HCT116 (cell line): ENCODE data around the gene PTCD1. TPM values are rescaled to one million over a fixed set of nuclear protein-coding genes. Genes with fewer than 3 reads are reported as not detected.

Experiments
- ATAC-seq: fragments of 200-7000 bp; cut with Tn5 transposase; 2 replicates; pipeline ENCODE4 v1.9.1; 2020; ENCODE audit warnings: mild to moderate bottlenecking, moderate library complexity
- BruUV-seq: library from RNA; stranded (reverse); fragments of 400-500 nt; replicated peaks from 2 replicates; lab custom pipeline; 2021; lab: Mats Ljungman, UMichigan
- CTCF ChIA-PET: fragments of 300-600 bp; sonication (Branson Sonifier 250); formaldehyde crosslinking; loops from one replicate; lab custom pipeline; 2021; ENCODE audit warnings: antibody characterized with exemption; lab: Charles Lee
- POLR2A ChIA-PET: fragments of 300-600, 350-600 bp; sonication (Branson Sonifier 250); formaldehyde crosslinking; loops from one replicate; lab custom pipeline; 2021; ENCODE audit warnings: antibody characterized with exemption; lab: Charles Lee
- RAD21 ChIA-PET, 2 experiments: fragments of 300-600 bp; sonication (Branson Sonifier 250); formaldehyde crosslinking; loops; one replicate each; lab custom pipeline; 2023; ENCODE audit warnings: low total read pairs in 2 of 2; ENCODE audit not compliant: uncharacterized antibody in 2 of 2, unreplicated experiment in 2 of 2, low non-redundant PET in 1 of 2; lab: Charles Lee
- DNase-seq: peaks from one replicate; pipeline ENCODE4 v3.0.0-alpha.2; 2010; ENCODE audit warnings: low read depth, low spot score
- H2AFZ ChIP-seq: fragments of 200-600 bp; shearing (Covaris generic), sonication (generic); 2 replicates; pipeline ENCODE4 v1.6.1; 2017; ENCODE audit warnings: low read depth, mixed run types, mixed read lengths, antibody characterized with exemption, low read length; ENCODE audit not compliant: poor library complexity, severe bottlenecking
- H3K27ac ChIP-seq: 2 replicates; pipeline ENCODE4 v1.5.1; 2012; ENCODE audit warnings: low read depth, low read length
- H3K27me3 ChIP-seq: fragments of 200-600 bp; sonication (generic); 2 replicates; pipeline ENCODE4 v1.6.1; 2016; ENCODE audit warnings: mixed run types, low read length, mixed read lengths; ENCODE audit not compliant: insufficient read depth
- H3K36me3 ChIP-seq, 2 experiments: fragments of 200-500 bp in 1 of 2; fragments of 200-600 bp in 1 of 2; sonication (Bioruptor generic) in 1 of 2; sonication (generic) in 1 of 2; 2 replicates each; pipeline versions ENCODE4 v1.5.1 to v1.6.1; 2014 to 2016; ENCODE audit warnings: low read length in 2 of 2, inconsistent platforms in 1 of 2, mixed read lengths in 1 of 2, mixed run types in 1 of 2; ENCODE audit not compliant: insufficient read depth in 2 of 2, control insufficient read depth in 1 of 2
- H3K4me1 ChIP-seq, 2 experiments: fragments of 200-600 bp in 1 of 2; sonication (generic) in 1 of 2; 2 replicates each; pipeline versions ENCODE4 v1.5.1 to v1.6.1; 2012 to 2017; ENCODE audit warnings: low read length in 2 of 2, inconsistent platforms in 1 of 2, mild to moderate bottlenecking in 1 of 2, mixed read lengths in 1 of 2, mixed run types in 1 of 2, moderate library complexity in 1 of 2; ENCODE audit not compliant: insufficient read depth in 2 of 2, control insufficient read depth in 1 of 2
- H3K4me2 ChIP-seq: fragments of 200-600 bp; sonication (generic); 2 replicates; pipeline ENCODE4 v1.6.1; 2017; ENCODE audit warnings: mixed run types, low read length, mixed read lengths
- H3K4me3 ChIP-seq, 2 experiments: fragments of 200-600 bp in 1 of 2; sonication (generic) in 1 of 2; replicated peaks in 1 of 2; 2 replicates each; pipeline ENCODE4 v1.5.1; 2011 to 2016; ENCODE audit warnings: low read length in 2 of 2, control low read depth in 1 of 2, low read depth in 1 of 2, mild to moderate bottlenecking in 1 of 2, mixed read lengths in 1 of 2, mixed run types in 1 of 2
- H3K79me2 ChIP-seq: fragments of 200-600 bp; sonication (generic); 2 replicates; pipeline ENCODE4 v1.6.1; 2017; ENCODE audit warnings: mild to moderate bottlenecking, mixed run types, low read length, moderate library complexity, mixed read lengths; ENCODE audit not compliant: insufficient read depth
- H3K9ac ChIP-seq: fragments of 200-600 bp; sonication (generic); 2 replicates; pipeline ENCODE4 v1.6.1; 2016; ENCODE audit warnings: low read length, mixed read lengths
- H3K9me2 ChIP-seq: fragments of 200-600 bp; sonication (generic), shearing (Covaris generic); 2 replicates; pipeline ENCODE4 v1.6.1; 2017; ENCODE audit warnings: mixed run types, mild to moderate bottlenecking, moderate library complexity; ENCODE audit not compliant: insufficient read depth
- H3K9me3 ChIP-seq, 2 experiments: fragments of 200-500 bp in 1 of 2; fragments of 200-600 bp in 1 of 2; sonication (Bioruptor generic) in 1 of 2; sonication (generic) in 1 of 2; 2 replicates each; pipeline ENCODE4 v1.6.1; 2014 to 2017; ENCODE audit warnings: low read length in 2 of 2, mixed read lengths in 2 of 2, inconsistent platforms in 1 of 2, low read depth in 1 of 2, mild to moderate bottlenecking in 1 of 2, mixed run types in 1 of 2, moderate library complexity in 1 of 2; ENCODE audit not compliant: control insufficient read depth in 1 of 2, insufficient read depth in 1 of 2
- H4K20me1 ChIP-seq: fragments of 200-600 bp; sonication (generic), shearing (Covaris generic); 2 replicates; pipeline ENCODE4 v1.6.1; 2017; ENCODE audit warnings: mixed run types, mild to moderate bottlenecking, moderate library complexity; ENCODE audit not compliant: insufficient read depth
- CBX3 ChIP-seq: IDR thresholded peaks from 2 replicates; pipeline ENCODE4 v1.6.1; 2012; ENCODE audit warnings: low read depth
- CEBPB ChIP-seq: IDR thresholded peaks from 2 replicates; pipeline ENCODE4 v1.6.1; 2012; ENCODE audit warnings: low read depth
- CTCF ChIP-seq, 3 experiments: fragments of 200-600 bp in 1 of 3; sonication (generic) in 1 of 3; IDR thresholded peaks in 2 of 3; conservative IDR thresholded peaks in 1 of 3; 2 replicates each; pipeline ENCODE4 v1.5.1; 2012 to 2017; ENCODE audit warnings: low read depth in 2 of 3, low read length in 2 of 3, antibody characterized with exemption in 1 of 3, borderline replicate concordance in 1 of 3, control low read depth in 1 of 3, mild to moderate bottlenecking in 1 of 3, mixed read lengths in 1 of 3, mixed run types in 1 of 3, moderate library complexity in 1 of 3; ENCODE audit not compliant: insufficient read depth in 1 of 3
- EGR1 ChIP-seq: IDR thresholded peaks from 2 replicates; pipeline ENCODE4 v1.6.1; 2012; ENCODE audit warnings: low read depth
- ELF1 ChIP-seq: IDR thresholded peaks from 2 replicates; pipeline ENCODE4 v1.6.1; 2012; ENCODE audit warnings: low read depth, borderline replicate concordance
- EZH2 ChIP-seq: fragments of 200-600 bp; sonication (generic); IDR thresholded peaks from 2 replicates; pipeline ENCODE4 v1.6.1; 2017; ENCODE audit warnings: antibody characterized with exemption, mixed run types
- FOSL1 ChIP-seq: IDR thresholded peaks from 2 replicates; pipeline ENCODE4 v1.6.1; 2012; ENCODE audit warnings: low read depth
- JUND ChIP-seq: IDR thresholded peaks from 2 replicates; pipeline ENCODE4 v1.6.1; 2012
- MAX ChIP-seq: IDR thresholded peaks from 2 replicates; pipeline ENCODE4 v1.6.1; 2012
- POLR2A ChIP-seq: IDR thresholded peaks from 2 replicates; pipeline ENCODE4 v1.7.0; 2011; ENCODE audit warnings: borderline replicate concordance; ENCODE audit not compliant: insufficient read depth, insufficient read length; ENCODE audit errors: extremely low read depth
- POLR2AphosphoS5 ChIP-seq: IDR thresholded peaks from 2 replicates; pipeline ENCODE4 v1.6.1; 2011; ENCODE audit warnings: mild to moderate bottlenecking, low read depth, low read length, moderate library complexity
- SIN3A ChIP-seq: IDR thresholded peaks from 2 replicates; pipeline ENCODE4 v1.6.1; 2012; ENCODE audit warnings: low read depth
- SP1 ChIP-seq: IDR thresholded peaks from 2 replicates; pipeline ENCODE4 v1.6.1; 2012; ENCODE audit warnings: low read depth
- SRF ChIP-seq: IDR thresholded peaks from 2 replicates; pipeline ENCODE4 v1.6.1; 2012; ENCODE audit warnings: low read depth
- YY1 ChIP-seq: IDR thresholded peaks from 2 replicates; pipeline ENCODE4 v1.6.1; 2011; ENCODE audit warnings: low read length, low read depth, moderate library complexity, mild to moderate bottlenecking; ENCODE audit not compliant: insufficient replicate concordance; ENCODE audit errors: extremely low read depth
- ZNF274 ChIP-seq: fragments of 200-500 bp; sonication (Bioruptor generic); IDR thresholded peaks from 2 replicates; pipeline ENCODE4 v1.6.1; 2014; ENCODE audit warnings: mild to moderate bottlenecking, low read depth, low read length, inconsistent platforms
- intact Hi-C: fragments of 100-400 bp; cut with micrococcal nuclease; formaldehyde crosslinking; loops from 2 replicates; pipeline ENCODE4 v1.10.0; 2022
- total RNA-seq: library from RNA; stranded (reverse); gene quantifications from one replicate; pipeline ENCODE4 v1.2.1, GENCODE V29; 2021; ENCODE audit not compliant: unreplicated experiment
- TF ChIP-seq, protein P1 (sequence below): IDR thresholded peaks from 2 replicates; pipeline ENCODE4 v1.6.1; 2012; ENCODE audit warnings: low read depth

PTCD1 gene
- total RNA-seq, 1 experiment from 2014 or later = 9.2 TPM

GRCh38 chr7:99404977-99405320, 33.6 kb downstream of the PTCD1 start:
- ChIA-PET CTCF (no interaction called here), POLR2A (no interaction called here), RAD21 (no interaction called here)
- no peak overlapping the region for H3K4me3 ChIP-seq
- TF ChIP-seq FOSL1 = no peak
- no peak for TF ChIP-seq YY1
- TF ChIP-seq MAX = no peak
- no peak for TF ChIP-seq SRF
- TF ChIP-seq POLR2A = no peak
- TF ChIP-seq SP1 = no peak
- no peak for TF ChIP-seq JUND
- TF ChIP-seq, protein P1, sequence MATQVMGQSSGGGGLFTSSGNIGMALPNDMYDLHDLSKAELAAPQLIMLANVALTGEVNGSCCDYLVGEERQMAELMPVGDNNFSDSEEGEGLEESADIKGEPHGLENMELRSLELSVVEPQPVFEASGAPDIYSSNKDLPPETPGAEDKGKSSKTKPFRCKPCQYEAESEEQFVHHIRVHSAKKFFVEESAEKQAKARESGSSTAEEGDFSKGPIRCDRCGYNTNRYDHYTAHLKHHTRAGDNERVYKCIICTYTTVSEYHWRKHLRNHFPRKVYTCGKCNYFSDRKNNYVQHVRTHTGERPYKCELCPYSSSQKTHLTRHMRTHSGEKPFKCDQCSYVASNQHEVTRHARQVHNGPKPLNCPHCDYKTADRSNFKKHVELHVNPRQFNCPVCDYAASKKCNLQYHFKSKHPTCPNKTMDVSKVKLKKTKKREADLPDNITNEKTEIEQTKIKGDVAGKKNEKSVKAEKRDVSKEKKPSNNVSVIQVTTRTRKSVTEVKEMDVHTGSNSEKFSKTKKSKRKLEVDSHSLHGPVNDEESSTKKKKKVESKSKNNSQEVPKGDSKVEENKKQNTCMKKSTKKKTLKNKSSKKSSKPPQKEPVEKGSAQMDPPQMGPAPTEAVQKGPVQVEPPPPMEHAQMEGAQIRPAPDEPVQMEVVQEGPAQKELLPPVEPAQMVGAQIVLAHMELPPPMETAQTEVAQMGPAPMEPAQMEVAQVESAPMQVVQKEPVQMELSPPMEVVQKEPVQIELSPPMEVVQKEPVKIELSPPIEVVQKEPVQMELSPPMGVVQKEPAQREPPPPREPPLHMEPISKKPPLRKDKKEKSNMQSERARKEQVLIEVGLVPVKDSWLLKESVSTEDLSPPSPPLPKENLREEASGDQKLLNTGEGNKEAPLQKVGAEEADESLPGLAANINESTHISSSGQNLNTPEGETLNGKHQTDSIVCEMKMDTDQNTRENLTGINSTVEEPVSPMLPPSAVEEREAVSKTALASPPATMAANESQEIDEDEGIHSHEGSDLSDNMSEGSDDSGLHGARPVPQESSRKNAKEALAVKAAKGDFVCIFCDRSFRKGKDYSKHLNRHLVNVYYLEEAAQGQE = no peak
- no peak for TF ChIP-seq ZNF274
- no peak for TF ChIP-seq ELF1
- no peak for TF ChIP-seq EZH2
- TF ChIP-seq SIN3A = no peak
- no peak for TF ChIP-seq EGR1
- TF ChIP-seq POLR2AphosphoS5 = no peak
- no peak for TF ChIP-seq CTCF (IDR thresholded peaks at IDR 0.05 in 2 of 3, conservative IDR thresholded peaks at IDR 0.05 in 1 of 3; ENCODE audit: borderline replicate concordance in 1 of 3, insufficient read depth in 1 of 3, low read depth in 2 of 3, low read length in 2 of 3)
- TF ChIP-seq CEBPB = no peak
- no peak for TF ChIP-seq CBX3
- H3K4me2 ChIP-seq = no peak overlapping the region
- DNase-seq = no peak
- H2AFZ ChIP-seq = no peak overlapping the region
- peaks cover 19 to 44% of the 10 kb centered on the region in 2 experiments; a peak in 3 of 4 replicates for H3K36me3 ChIP-seq
- no peaks in the 10 kb centered on the region for H3K9me3 ChIP-seq
- no peak overlapping the region for H3K9ac ChIP-seq
- H4K20me1 ChIP-seq = no peaks in the 10 kb centered on the region; the same call in 1 of the 2 replicates
- H3K4me1 ChIP-seq = peaks cover 11 to 16% of the 10 kb centered on the region in 2 experiments; a peak in 3 of 4 replicates
- H3K27me3 ChIP-seq = no peaks in the 10 kb centered on the region
- H3K27ac ChIP-seq = no peak overlapping the region
- no TSS peak for BruUV-seq
- peaks cover 86% of the 10 kb centered on the region for H3K79me2 ChIP-seq
- no peak for ATAC-seq
- no peaks in the 10 kb centered on the region for H3K9me2 ChIP-seq
- intact Hi-C loops = no loop called here
